GM19372 (cell line): ENCODE results near the gene ZNF222.

Experiments
- ATAC-seq: cut with Tn5 transposase; IDR thresholded peaks from one replicate; pipeline ENCODE4 v1.9.1; 2021; ENCODE audit warnings: mild to moderate bottlenecking, low read depth, moderate library complexity; ENCODE audit not compliant: unreplicated experiment

ZNF222 gene

DNA sequence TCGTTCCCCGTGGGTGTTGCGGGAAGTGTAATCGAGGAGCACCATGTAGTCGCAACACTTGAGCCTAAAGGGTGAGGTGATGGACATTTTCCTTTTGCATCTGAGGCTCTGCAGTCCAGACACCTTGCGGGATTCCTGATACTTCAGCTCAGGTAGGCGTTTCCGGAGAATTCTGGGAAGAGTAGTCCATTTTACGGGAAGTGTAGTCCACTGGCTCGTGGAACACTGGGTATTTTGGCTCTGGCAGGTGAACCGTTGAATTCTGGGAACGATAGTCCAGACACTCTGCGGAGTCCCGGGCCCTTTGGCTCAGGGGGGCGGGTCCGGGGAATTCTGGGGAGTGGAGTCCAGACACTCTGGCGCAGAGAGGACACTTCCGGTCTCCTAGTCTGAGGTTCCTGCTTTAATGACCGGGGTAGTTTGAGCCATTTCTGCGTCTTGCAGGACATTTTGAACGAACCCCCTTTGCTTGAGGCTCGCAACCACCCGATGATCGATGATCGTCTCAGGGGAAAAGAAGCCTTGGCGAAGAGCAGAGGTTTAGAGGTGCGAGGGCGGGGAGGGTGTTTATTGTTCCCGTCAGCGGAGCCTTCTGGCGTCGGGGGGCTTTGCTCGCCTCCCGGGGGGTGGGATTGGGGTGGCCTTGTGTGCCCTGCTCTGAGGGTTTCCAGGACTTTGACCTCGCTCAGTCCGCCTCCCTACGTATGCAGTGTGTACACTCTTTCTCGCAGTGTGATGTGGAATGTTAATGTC is 26.6 kb downstream of the ZNF222 start, which contains the start of gene ZNF223:
Gene ZNF223, plus strand, starts transcription at position 387 of the 753 bp plus-strand sequence. CDS start 3,141 bp downstream, outside the sequence.
- ATAC-seq: no peak

DNA sequence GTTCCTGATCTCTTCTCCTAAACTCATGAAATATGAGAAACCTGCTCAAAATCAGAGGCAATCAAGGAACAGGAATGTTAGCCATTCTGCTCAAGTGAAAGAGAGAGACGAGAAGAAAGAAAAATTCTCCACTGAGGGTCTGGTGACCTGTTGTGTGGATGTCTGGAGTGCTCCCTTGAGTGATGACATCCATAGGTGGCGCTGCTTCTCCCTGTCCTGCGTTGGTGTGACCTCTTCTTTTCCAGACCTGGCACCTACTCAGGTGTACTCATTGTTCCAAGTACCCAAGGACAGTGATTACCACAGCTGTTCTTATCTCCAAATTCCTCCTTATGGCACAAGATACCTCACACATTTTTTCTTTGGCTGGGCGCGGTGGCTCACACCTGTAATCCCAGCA is 30.7 kb downstream of the ZNF222 start:
- no peak for ATAC-seq

DNA sequence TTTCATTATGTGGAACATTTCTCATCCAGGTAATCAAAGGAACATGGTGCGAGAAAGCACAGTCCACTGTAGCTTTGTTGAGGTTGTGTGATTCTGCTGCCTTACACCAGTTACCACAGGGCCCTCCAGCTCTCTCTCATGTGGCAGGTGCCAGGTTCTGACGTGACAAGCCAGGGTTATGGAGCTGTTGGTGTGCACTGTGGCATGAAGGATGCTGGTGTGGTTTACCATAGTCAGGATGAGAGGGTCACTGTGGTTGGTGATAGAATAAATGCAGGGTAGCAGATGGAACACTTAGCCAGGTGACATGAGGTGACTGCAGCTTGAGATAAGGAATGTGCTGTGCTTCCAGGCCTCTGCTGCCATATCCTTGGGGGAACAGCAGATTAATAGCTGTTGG is 34.0 kb downstream of the ZNF222 start:
- ATAC-seq: no peak

DNA sequence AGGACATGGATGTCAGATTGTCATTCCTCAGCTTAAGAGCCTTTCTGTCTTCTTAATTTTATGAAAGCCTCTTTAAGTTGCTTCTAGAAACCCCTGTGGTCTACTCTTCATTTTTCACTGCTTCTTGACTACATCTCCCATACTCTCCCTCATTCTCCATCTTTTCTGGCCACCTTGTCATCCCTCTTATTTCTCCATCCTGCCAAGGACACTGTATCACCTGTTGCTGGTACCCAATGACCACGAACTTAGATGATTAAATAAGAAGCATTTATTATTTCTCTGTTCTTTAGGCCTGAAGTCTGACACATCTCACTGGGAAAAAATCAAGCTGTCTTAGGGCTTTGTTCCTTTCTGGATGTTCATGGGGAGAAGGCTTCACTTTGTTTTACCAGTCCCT is 35.9 kb downstream of the ZNF222 start:
- ATAC-seq: no peak

DNA sequence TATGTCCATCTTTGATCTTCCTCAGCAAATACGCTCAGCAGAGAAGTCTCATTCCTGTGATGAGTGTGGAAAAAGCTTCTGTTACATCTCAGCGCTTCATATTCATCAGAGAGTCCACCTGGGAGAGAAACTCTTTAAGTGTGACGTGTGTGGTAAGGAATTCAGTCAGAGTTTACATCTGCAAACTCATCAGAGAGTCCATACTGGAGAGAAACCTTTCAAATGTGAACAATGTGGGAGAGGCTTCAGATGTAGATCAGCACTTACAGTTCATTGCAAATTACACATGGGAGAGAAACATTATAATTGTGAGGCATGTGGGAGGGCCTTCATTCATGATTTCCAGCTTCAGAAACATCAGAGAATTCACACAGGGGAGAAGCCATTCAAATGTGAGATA is 41.1 kb downstream of the ZNF222 start:
- ATAC-seq: no peak

DNA sequence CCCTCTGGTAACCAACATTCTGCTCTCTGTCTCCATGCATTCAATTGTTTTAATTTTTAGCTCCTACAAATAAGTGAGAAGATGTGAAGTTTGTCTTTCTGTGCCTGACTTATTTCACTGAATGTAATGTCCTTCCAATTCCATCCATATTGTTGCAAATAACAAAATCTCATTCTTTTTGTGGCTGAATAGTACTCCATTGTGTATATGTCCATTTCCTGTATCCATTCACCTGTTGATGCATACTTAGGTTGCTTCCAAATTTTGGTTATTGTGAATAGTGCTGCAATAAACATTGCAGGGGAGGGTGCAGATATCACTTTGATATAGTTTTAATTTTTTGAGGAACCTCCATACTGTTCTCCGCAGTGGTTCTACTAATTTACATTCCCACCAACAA is 44.2 kb downstream of the ZNF222 start:
- no peak for ATAC-seq

DNA sequence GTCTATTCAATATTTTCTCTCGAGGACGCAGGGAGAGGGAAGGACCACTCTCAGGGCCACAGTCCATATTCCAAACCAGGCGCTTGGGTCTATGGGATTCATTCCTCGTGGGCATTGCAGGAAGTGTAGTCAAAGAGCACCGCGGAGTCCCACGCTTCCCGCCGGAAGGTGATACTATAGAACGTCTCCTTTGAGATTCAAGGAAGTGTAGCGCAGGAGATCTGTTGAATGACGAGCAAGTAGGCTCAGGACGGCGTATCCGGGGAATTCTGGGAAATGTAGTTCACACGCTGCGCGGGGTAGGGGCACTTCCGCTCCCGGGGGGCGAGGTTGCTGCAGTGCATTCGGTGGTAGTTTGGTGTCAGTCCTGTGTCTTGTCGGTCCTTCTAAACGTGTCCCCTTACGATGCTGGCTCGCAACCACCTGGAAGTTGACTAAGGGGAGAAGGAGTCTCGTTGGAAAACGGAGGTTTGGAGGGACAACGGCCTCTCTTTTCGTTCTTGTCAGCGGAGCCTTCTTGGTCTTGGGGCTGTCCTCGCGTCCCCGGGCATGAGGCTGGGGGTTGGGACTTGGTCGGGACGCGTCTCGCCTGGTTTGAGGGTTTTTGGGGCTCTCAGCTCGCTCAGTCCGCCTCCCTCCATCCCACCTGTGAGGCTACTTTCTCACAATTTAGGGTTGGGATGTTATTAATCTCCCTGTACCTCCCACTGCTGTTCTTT is 46.8 kb downstream of the ZNF222 start, which contains the start of gene ZNF284:
Gene ZNF284, plus strand, starts transcription at position 336 of the 719 bp plus-strand sequence. CDS start 4,231 bp downstream, outside the sequence.
- peak; percentile 91 for ATAC-seq

DNA sequence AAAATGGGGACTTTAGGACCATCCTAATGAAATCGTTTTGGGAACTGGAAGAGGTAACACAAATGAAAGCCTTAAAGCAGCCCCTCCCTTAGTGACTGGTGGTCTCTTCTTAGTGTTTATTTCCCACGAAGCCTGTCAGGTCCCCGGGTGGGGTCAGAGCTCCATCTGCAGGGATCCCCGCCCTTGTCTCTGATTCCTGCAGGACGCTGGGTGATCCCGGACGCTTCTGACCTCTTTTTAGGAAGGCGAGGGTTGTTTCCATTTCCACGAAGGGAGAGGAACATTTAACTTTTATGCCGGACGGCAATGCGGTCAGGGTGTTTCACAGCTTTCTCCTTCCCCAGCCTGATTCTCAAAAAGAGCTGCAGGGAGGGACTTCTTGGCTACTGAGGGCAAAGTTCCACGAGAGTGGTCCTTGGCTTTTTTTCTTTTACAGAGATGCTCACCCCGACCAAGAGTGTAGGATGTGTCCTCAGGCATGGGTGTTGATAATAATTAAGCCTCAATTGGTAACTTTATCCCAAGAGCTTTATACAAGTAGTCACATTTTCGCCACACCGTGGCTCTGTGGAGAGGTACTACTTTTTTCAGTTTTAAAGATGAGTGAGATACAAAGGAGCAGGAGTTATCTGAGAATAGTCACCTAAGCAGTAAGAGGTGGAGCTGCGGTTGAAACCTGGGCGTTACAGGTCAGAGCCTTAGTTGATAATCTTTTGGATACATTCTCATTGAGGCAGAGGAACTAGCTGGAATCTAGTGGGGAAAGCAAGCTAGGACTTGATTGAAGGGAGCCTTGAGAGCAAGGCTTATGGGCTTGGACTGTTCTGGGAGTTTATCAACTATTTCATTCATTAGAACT is 47.6 kb downstream of the ZNF222 start:
- no peak for ATAC-seq

DNA sequence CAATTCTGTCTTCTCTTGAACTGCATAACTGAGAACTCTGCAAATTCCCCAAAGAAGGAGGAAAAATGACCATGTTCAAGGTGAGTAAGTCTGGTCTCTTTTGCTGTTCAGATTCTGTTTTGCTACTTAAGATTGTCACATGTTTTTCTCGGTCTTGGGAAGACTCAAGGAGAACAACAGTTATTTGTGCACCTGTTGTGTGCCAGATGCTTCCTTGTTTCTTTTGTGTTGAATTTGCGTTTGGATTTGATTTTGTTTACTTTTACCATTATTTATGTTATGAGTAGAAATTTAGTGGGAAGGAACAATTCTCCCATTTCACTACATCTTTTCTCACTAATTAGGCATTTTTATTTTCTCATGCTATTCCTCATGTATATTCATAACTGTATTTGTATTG is 51.1 kb downstream of the ZNF222 start:
- ATAC-seq: no peak
